DOHH2 (cell line): ENCODE measurements around the gene APOL3.

ENCODE experiments used
- H3F3A ChIP-seq: fragments of 200-600 bp; sonication (generic), shearing (Covaris generic); 2 replicates; pipeline ENCODE4 v1.6.0; 2016; ENCODE audit warnings: antibody characterized with exemption, mild to moderate bottlenecking; ENCODE audit not compliant: control insufficient read depth, insufficient read depth
- H3K27ac ChIP-seq: fragments of 200-600 bp; sonication (generic); 2 replicates; pipeline ENCODE4 v1.5.1; 2014; ENCODE audit warnings: low read depth, mild to moderate bottlenecking, low read length, moderate library complexity
- H3K27me3 ChIP-seq: fragments of 200-600 bp; sonication (generic); 2 replicates; pipeline ENCODE4 v1.6.1; 2014; ENCODE audit warnings: mild to moderate bottlenecking, low read length, mixed read lengths; ENCODE audit not compliant: control insufficient read depth
- H3K36me3 ChIP-seq: fragments of 200-600 bp; sonication (generic); 2 replicates; pipeline ENCODE4 v1.6.1; 2014; ENCODE audit warnings: mild to moderate bottlenecking, low read length, moderate library complexity, mixed read lengths; ENCODE audit not compliant: control insufficient read depth
- H3K4me1 ChIP-seq: fragments of 200-600 bp; sonication (generic); 2 replicates; pipeline ENCODE4 v1.6.1; 2014; ENCODE audit warnings: mild to moderate bottlenecking, low read length, mixed read lengths; ENCODE audit not compliant: control insufficient read depth
- H3K4me2 ChIP-seq: fragments of 200-600 bp; sonication (generic); 2 replicates; pipeline ENCODE4 v1.6.0; 2014; ENCODE audit warnings: mild to moderate bottlenecking, low read length, moderate library complexity
- H3K4me3 ChIP-seq: fragments of 200-600 bp; sonication (generic); 2 replicates; pipeline ENCODE4 v1.5.1; 2014; ENCODE audit warnings: mild to moderate bottlenecking, low read length, mixed read lengths
- H3K79me2 ChIP-seq: fragments of 200-600 bp; sonication (generic); 2 replicates; pipeline ENCODE4 v1.6.1; 2014; ENCODE audit warnings: mild to moderate bottlenecking, low read length, mixed read lengths; ENCODE audit not compliant: control insufficient read depth
- H3K9me2 ChIP-seq: fragments of 200-600 bp; sonication (generic); replicated peaks from 2 replicates; pipeline ENCODE4 v1.6.1; 2014; ENCODE audit warnings: mild to moderate bottlenecking, low read length, mixed read lengths; ENCODE audit not compliant: control insufficient read depth
- H3K9me3 ChIP-seq: fragments of 200-600 bp; sonication (generic); 2 replicates; pipeline ENCODE4 v1.6.1; 2014; ENCODE audit warnings: antibody characterized with exemption, low read length, mixed read lengths; ENCODE audit not compliant: control insufficient read depth, insufficient read depth
- H4K20me1 ChIP-seq: fragments of 200-600 bp; sonication (generic); 2 replicates; pipeline ENCODE4 v1.6.0; 2014; ENCODE audit warnings: low read depth, mild to moderate bottlenecking, antibody characterized with exemption, low read length, moderate library complexity; ENCODE audit not compliant: control insufficient read depth, insufficient read depth
- EZH2phosphoT487 ChIP-seq: fragments of 200-600 bp; sonication (generic); IDR thresholded peaks from 2 replicates; pipeline ENCODE4 v1.6.1; 2017; ENCODE audit warnings: borderline replicate concordance, mild to moderate bottlenecking, antibody characterized with exemption, low read length, moderate library complexity, mixed read lengths
- TF ChIP-seq, protein P1 (sequence below): fragments of 200-600 bp; sonication (generic); IDR thresholded peaks from one replicate; pipeline ENCODE4 v1.5.1; 2014; ENCODE audit warnings: antibody characterized with exemption, mild to moderate bottlenecking, low read depth, low read length; ENCODE audit not compliant: poor library complexity, severe bottlenecking

APOL3 gene

DNA sequence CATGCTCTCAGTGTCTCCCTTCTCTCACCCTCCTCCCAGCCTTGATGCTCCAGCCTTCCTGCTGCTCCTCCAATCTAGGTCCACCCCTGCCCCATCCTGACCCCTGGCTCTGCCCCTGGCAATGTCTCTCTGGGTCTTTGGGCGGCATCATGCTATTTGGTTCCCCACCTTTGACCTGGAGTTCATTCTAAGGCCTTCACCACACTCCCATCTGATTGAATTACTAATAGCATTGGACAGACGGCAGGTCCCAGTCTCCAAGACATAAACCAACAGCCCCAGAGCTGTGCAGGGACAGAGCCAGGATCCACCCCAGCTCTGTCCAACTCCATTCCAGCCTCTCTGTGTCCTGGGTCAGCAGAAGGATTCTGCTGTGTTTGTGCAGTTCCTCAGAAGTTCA, 33.8 kb upstream of the APOL3 start:
- H3K9me2 ChIP-seq, result no peaks in the 10 kb centered on the region
- H3K79me2 ChIP-seq, result no peaks in the 10 kb centered on the region
- H3K9me3 ChIP-seq, result no peaks in the 10 kb centered on the region
- no peaks in the 10 kb centered on the region for H3F3A ChIP-seq
- H3K4me3 ChIP-seq, result no peak overlapping the region
- H3K27ac ChIP-seq, result no peak overlapping the region
- peaks cover 12% of the 10 kb centered on the region for H3K27me3 ChIP-seq
- H3K4me2 ChIP-seq, result no peak overlapping the region
- TF ChIP-seq, protein P1, sequence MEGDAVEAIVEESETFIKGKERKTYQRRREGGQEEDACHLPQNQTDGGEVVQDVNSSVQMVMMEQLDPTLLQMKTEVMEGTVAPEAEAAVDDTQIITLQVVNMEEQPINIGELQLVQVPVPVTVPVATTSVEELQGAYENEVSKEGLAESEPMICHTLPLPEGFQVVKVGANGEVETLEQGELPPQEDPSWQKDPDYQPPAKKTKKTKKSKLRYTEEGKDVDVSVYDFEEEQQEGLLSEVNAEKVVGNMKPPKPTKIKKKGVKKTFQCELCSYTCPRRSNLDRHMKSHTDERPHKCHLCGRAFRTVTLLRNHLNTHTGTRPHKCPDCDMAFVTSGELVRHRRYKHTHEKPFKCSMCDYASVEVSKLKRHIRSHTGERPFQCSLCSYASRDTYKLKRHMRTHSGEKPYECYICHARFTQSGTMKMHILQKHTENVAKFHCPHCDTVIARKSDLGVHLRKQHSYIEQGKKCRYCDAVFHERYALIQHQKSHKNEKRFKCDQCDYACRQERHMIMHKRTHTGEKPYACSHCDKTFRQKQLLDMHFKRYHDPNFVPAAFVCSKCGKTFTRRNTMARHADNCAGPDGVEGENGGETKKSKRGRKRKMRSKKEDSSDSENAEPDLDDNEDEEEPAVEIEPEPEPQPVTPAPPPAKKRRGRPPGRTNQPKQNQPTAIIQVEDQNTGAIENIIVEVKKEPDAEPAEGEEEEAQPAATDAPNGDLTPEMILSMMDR, result no peak
- TF ChIP-seq EZH2phosphoT487, result no peak
- 0 out of 2 replicates have a peak, but pooled peaks cover 4% of the 10 kb centered on the region for H4K20me1 ChIP-seq
- H3K36me3 ChIP-seq, result no peaks in the 10 kb centered on the region
- peaks cover 14% of the 10 kb centered on the region for H3K4me1 ChIP-seq

DNA sequence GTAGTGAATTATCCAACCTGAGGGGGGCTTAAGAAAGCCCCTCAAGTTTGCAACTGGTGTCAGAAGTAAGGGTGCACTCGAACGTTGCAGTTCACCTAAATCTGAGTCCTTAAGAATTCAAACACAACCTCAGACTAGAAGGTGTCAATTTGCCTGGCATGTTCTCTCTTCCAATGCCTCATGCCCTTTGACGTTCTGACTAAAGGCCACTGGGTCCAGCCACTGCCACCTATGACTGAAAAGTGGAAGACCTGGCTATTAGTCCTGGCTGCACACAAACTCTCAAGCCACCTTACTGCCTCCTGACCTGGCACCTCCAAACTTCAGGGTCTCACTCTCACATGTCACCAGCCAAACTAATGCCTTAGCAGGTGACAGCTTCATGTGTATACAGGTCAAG, 33.0 kb upstream of the APOL3 start:
- Histone ChIP-seq H3K9me2 (no peaks in the 10 kb centered on the region), H3K9me3 (no peaks in the 10 kb centered on the region), H3K4me2 (no peak overlapping the region), H3K4me3 (no peak overlapping the region), H3K27ac (no peak overlapping the region), H3K79me2 (no peaks in the 10 kb centered on the region), H3K4me1 (peaks cover 14% of the 10 kb centered on the region), H3K27me3 (peaks cover 12% of the 10 kb centered on the region), H3K36me3 (no peaks in the 10 kb centered on the region), H3F3A (no peaks in the 10 kb centered on the region), H4K20me1 (0 out of 2 replicates have a peak, but pooled peaks cover 4% of the 10 kb centered on the region)
- TF ChIP-seq, protein P1, result no peak
- no peak for TF ChIP-seq EZH2phosphoT487

DNA sequence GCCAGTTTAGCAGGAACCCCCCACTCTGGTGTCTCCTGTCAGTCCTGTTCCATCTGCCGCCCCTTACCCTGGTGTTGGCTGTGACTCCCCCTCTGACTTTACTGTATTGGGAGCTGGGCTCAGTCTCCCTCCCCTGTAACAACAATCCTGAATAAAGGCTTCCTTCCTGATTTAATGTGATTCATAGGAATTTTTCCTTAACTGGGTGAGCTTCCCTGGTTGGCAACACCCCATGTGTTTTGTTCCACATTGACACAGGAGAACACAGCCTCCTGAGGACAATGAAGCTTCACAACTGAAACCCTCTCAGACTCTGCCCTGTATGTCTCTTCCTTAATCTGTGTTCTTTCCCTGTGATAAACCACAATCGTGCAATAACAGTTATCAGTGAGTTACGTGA, 32.6 kb upstream of the APOL3 start:
- no peaks in the 10 kb centered on the region for H3K79me2 ChIP-seq
- no peak overlapping the region for H3K4me3 ChIP-seq
- no peaks in the 10 kb centered on the region for H3F3A ChIP-seq
- H3K36me3 ChIP-seq, result no peaks in the 10 kb centered on the region
- peaks cover 14% of the 10 kb centered on the region for H3K27me3 ChIP-seq
- 0 out of 2 replicates have a peak, but pooled peaks cover 4% of the 10 kb centered on the region for H4K20me1 ChIP-seq
- H3K9me3 ChIP-seq, result no peaks in the 10 kb centered on the region
- no peak for TF ChIP-seq EZH2phosphoT487
- TF ChIP-seq, protein P1, result no peak
- no peaks in the 10 kb centered on the region for H3K9me2 ChIP-seq
- peaks cover 14% of the 10 kb centered on the region for H3K4me1 ChIP-seq
- H3K4me2 ChIP-seq, result no peak overlapping the region
- H3K27ac ChIP-seq, result no peak overlapping the region
